Neutrophil (primary cell): ENCODE measurements around the gene MYO7B.

ENCODE experiments used
- H3K27ac ChIP-seq: fragments of 200-600 bp; sonication (generic); 2 replicates; pipeline ENCODE4 v1.5.1; 2016; ENCODE audit warnings: mild to moderate bottlenecking, moderate library complexity
- H3K27me3 ChIP-seq: fragments of 200-600 bp; sonication (generic); 2 replicates; pipeline ENCODE4 v1.6.0; 2016; ENCODE audit warnings: mild to moderate bottlenecking
- H3K36me3 ChIP-seq: fragments of 200-600 bp; sonication (generic); 2 replicates; pipeline ENCODE4 v1.5.1; 2017
- H3K4me1 ChIP-seq, 2 experiments: fragments of 200-600 bp in 1 of 2; sonication (generic) in 1 of 2; 1 replicate in 1 of 2; 2 replicates in 1 of 2; pipeline versions ENCODE4 v1.5.1 to v1.6.1; 2013 to 2016; ENCODE audit warnings: low read depth in 1 of 2, low read length in 1 of 2, mild to moderate bottlenecking in 1 of 2, moderate library complexity in 1 of 2; ENCODE audit not compliant: control insufficient read depth in 1 of 2, insufficient read depth in 1 of 2
- H3K4me3 ChIP-seq, 2 experiments: fragments of 200-600 bp in 1 of 2; sonication (generic) in 1 of 2; 1 replicate in 1 of 2; 2 replicates in 1 of 2; pipeline ENCODE4 v1.5.1; 2013 to 2016; ENCODE audit warnings: low read depth in 1 of 2, low read length in 1 of 2, mild to moderate bottlenecking in 1 of 2, moderate library complexity in 1 of 2
- H3K9me3 ChIP-seq: fragments of 200-600 bp; sonication (generic); 2 replicates; pipeline ENCODE4 v1.5.1; 2016
- TF ChIP-seq, protein P1 (sequence below): fragments of 200-600 bp; sonication (generic); IDR thresholded peaks from 2 replicates; pipeline ENCODE4 v1.5.1; 2016; ENCODE audit warnings: antibody characterized with exemption

Gene MYO7B

DNA sequence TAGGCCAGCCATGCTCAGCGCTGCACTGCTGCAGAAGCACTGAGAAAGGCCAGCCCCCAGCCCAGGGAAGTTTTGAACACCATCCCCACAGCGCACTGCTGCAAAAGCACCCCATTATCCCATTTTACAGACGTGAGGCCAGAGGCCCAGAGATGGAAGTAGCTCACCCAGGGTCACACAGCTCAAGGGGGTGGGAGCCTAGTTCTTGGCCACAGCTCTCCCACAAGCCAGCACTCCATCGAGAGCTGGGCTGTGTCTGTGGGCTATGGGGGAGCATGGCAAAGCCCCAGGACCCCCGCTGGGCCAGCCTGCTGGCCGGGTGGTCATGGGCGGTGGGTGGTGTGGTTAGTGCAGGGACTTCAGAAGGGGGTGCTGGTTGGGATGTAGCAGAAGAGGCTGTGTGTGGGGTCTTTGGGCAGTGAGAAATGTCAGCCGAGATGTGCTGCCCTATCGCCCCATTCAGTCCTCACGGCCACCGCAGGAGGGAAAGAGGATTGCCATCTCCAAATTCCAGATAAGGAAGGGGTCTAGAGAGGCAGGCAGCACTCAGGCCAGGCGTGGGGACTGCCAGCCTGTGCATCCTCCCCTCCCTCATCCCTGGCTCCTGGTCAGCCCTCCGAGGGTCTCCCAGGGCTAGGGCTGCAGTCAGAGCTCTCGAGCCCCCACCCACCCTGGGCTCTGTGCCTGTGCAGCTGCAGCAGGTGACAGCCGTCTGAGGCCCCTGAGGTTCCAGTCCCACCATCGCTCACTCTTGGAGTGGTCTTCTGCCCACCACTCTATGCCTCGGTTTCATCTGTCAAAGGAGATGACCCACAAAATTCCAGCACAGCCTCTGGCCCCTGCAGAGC is 93.5 kb downstream of the MYO7B start:
- Histone ChIP-seq H3K27me3 (no peaks in the 10 kb centered on the region), H3K4me1 (peaks cover 5 to 27% of the 10 kb centered on the region in 2 experiments), H3K27ac (no peak overlapping the region), H3K4me3 (no peak overlapping the region), H3K9me3 (no peaks in the 10 kb centered on the region), H3K36me3 (peaks cover 3% of the 10 kb centered on the region)
- TF ChIP-seq, protein P1, sequence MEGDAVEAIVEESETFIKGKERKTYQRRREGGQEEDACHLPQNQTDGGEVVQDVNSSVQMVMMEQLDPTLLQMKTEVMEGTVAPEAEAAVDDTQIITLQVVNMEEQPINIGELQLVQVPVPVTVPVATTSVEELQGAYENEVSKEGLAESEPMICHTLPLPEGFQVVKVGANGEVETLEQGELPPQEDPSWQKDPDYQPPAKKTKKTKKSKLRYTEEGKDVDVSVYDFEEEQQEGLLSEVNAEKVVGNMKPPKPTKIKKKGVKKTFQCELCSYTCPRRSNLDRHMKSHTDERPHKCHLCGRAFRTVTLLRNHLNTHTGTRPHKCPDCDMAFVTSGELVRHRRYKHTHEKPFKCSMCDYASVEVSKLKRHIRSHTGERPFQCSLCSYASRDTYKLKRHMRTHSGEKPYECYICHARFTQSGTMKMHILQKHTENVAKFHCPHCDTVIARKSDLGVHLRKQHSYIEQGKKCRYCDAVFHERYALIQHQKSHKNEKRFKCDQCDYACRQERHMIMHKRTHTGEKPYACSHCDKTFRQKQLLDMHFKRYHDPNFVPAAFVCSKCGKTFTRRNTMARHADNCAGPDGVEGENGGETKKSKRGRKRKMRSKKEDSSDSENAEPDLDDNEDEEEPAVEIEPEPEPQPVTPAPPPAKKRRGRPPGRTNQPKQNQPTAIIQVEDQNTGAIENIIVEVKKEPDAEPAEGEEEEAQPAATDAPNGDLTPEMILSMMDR, result no peak

DNA sequence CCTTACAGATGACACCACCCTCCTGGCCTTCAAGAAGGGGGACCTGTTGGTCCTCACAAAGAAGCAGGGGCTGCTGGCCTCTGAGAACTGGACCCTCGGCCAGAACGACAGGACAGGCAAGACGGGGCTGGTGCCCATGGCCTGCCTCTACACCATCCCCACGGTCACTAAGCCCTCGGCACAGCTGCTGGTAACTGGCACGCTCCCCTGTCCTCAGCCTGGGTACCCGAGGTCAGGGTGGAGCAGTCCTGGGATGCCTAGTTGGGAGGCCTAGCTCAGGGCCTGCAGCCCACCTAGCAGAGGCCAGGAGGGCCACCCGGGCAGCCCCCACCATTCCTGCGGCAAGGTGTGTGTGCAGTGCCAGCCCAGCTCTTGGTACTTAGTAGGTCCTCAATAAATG is 94.2 kb downstream of the MYO7B start:
- Histone ChIP-seq H3K27me3 (no peaks in the 10 kb centered on the region), H3K27ac (no peak overlapping the region), H3K4me3 (no peak overlapping the region), H3K4me1 (peaks cover 9 to 33% of the 10 kb centered on the region in 2 experiments), H3K36me3 (no peaks in the 10 kb centered on the region), H3K9me3 (no peaks in the 10 kb centered on the region)
- TF ChIP-seq, protein P1, result no peak

DNA sequence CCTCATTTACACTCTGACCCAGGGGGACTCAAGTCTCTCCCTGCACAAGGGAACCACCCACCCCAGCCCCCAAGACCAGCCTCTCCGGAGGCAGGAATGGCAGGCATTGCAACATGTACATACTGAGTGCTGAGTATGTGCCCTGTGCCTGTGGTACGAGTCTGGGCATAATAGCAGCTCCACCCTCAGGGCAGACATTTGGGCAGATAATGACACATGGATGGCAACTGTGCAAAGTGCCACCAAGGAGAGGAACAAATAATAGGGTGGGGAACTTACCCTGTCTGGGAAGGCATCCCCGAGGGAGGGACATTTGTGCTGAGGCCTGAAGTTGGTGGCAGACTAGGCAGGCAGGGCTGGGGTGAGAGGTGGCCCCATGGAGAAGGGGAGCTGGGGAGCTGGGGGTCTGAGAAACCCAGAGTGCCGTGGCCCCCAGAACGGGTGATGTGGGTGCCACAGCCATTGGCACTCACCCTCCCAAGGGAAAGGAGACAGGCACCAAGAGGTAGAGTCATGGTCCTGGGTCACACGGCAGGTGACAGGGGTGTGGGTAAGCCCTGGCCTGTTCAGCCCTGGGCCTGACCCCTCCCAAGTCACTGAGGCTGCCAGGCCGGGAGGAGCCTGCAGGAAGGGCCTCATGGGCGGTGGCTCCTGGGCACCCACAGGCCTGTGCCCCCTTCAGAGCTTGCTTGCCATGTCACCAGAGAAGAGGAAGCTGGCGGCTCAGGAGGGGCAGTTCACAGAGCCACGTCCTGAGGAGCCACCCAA is 94.8 kb downstream of the MYO7B start:
- Histone ChIP-seq H3K4me1 (peaks cover 11 to 40% of the 10 kb centered on the region in 2 experiments), H3K36me3 (no peaks in the 10 kb centered on the region), H3K4me3 (no peak overlapping the region), H3K9me3 (no peaks in the 10 kb centered on the region), H3K27ac (peak overlapping the region; percentile 50), H3K27me3 (no peaks in the 10 kb centered on the region)
- TF ChIP-seq, protein P1, result no peak

DNA sequence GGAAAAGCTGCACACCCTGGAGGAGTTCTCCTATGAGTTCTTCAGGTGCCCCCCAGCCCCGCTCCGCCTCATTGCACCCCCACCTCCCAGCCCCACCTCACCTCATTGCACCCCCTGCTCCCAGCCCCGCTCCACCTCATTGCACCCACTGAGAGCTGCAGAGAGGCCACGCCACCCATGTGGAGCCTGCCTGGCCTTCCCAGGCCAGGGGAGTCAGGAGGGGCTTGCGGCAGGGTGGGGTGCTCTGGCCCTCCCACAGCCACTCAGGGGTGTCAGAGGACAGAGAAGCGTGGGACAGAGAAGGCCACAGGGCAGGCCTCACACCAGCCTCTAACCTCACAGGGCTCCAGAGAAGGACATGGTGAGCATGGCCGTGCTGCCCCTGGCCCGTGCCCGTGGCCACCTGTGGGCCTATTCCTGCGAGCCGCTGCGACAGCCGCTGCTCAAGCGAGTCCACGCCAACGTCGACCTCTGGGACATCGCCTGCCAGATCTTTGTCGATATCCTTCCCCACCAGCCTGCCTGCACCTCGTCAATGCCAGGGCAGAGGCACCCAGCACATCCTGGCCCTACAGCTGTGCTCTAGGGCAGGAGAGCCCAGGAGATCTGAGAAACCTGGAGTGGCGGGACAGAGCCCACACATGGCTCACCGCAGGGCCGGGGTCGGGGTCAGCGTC is 95.5 kb downstream of the MYO7B start:
- Histone ChIP-seq H3K9me3 (no peaks in the 10 kb centered on the region), H3K4me3 (no peak overlapping the region), H3K36me3 (no peaks in the 10 kb centered on the region), H3K27me3 (no peaks in the 10 kb centered on the region), H3K4me1 (peaks cover 13 to 47% of the 10 kb centered on the region in 2 experiments), H3K27ac (peak overlapping the region; percentile 50)
- TF ChIP-seq, protein P1, result no peak

DNA sequence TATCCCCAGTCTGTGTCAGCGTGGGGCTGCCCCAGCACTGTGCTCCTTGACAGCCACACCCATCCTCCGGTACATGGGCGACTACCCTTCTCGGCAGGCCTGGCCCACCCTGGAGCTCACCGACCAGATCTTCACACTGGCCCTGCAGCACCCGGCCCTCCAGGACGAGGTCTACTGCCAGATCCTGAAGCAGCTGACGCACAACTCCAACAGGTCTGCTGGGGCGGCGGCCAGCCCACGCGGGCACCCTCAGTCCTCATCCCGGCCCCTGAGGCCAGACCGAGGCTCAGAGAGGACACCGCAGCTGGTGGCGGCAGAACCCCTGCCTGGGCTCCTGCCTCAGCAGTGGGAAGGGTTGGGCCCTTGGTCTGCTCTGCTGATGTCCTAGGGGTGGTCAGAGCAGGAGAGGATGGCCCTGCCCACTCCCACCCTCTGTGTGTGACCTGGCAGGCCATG is 96.1 kb downstream of the MYO7B start:
- H3K4me3 ChIP-seq, result no peak overlapping the region
- H3K9me3 ChIP-seq, result no peaks in the 10 kb centered on the region
- H3K36me3 ChIP-seq, result no peaks in the 10 kb centered on the region
- H3K27me3 ChIP-seq, result no peaks in the 10 kb centered on the region
- H3K4me1 ChIP-seq, result peaks cover 18 to 53% of the 10 kb centered on the region in 2 experiments
- H3K27ac ChIP-seq, result no peak overlapping the region
- TF ChIP-seq, protein P1, result no peak
